Sigmoid colon (tissue), 4 donors: Measurements from ENCODE around the gene SEC16A.

Source experiments
- CTCF ChIP-seq, 4 experiments: fragments of 450-650 bp in 3 of 4; fragments of 200-600 bp in 1 of 4; IDR thresholded peaks; one replicate each; pipeline ENCODE4 v1.5.1; 2016 to 2019; ENCODE audit warnings: antibody characterized with exemption in 4 of 4, mild to moderate bottlenecking in 3 of 4, moderate library complexity in 2 of 4
- EP300 ChIP-seq, 4 donors: sonication (generic); formaldehyde crosslinking; IDR thresholded peaks; one replicate each; pipeline ENCODE4 v1.6.1; 2017; ENCODE audit warnings: antibody characterized with exemption in 4 of 4
- POLR2A ChIP-seq, 2 donors: fragments of 450-650 bp; IDR thresholded peaks; one replicate each; pipeline ENCODE4 v1.6.1; 2016; ENCODE audit warnings: antibody characterized with exemption in 2 of 2, mild to moderate bottlenecking in 2 of 2, moderate library complexity in 2 of 2
- POLR2AphosphoS5 ChIP-seq, 4 donors: sonication (generic); formaldehyde crosslinking; IDR thresholded peaks; one replicate each; pipeline ENCODE4 v1.6.1; 2017; ENCODE audit warnings: antibody characterized with exemption in 4 of 4

DNA sequence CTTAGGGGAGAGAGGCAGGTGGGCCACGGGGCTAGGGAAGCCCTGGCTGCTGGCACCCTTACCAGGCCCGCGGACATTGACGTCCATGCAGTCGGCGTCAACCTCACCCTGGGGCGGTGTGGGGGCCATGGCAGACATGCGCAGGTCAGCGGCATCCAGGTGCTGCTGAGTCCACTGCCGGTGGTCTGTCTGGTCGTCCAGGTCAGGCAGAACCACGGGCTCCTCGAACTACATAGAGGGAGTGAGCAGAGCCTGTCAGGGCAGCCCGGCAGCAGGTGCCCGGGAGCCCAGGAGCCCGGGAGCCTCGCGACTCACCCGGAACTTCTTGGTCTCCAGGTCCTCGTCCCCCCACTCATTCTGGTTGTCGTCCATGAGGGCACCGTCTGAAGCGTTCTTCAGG lies 18.8 kb upstream of the SEC16A start:
- TF ChIP-seq CTCF (IDR thresholded peaks at IDR 0.05) (no peak), POLR2A (IDR thresholded peaks at IDR 0.05) (no peak), POLR2AphosphoS5 (IDR thresholded peaks at IDR 0.05) (no peak), EP300 (IDR thresholded peaks at IDR 0.05) (no peak)
